ENCODE measurements around the gene TMEM40. TPM values are rescaled to one million over a fixed set of nuclear protein-coding genes. Genes with fewer than 3 reads are reported as not detected.

The TMEM40 gene
- polyA plus RNA-seq, 1 donor, result 2.2 TPM

Other genes with a start within 250 kb of the TMEM40 start
- gene MKRN2OS, start 213.8 kb downstream of the TMEM40 start, polyA plus RNA-seq (ENCODE audit: insufficient read length), result 2.6 TPM
- gene MKRN2, start 202.2 kb downstream of the TMEM40 start, polyA plus RNA-seq (ENCODE audit: insufficient read length), result 52.3 TPM
- gene RAF1, start 95.1 kb downstream of the TMEM40 start, polyA plus RNA-seq (ENCODE audit: insufficient read length), result 160 TPM
- 7.5 TPM for gene CAND2, start 37.4 kb upstream of the TMEM40 start, polyA plus RNA-seq (ENCODE audit: insufficient read length)
- gene RPL32, start 82.3 kb upstream of the TMEM40 start, polyA plus RNA-seq (ENCODE audit: insufficient read length), result 1,889 TPM